ENCODE data around the gene MIS18A.

The MIS18A gene

DNA sequence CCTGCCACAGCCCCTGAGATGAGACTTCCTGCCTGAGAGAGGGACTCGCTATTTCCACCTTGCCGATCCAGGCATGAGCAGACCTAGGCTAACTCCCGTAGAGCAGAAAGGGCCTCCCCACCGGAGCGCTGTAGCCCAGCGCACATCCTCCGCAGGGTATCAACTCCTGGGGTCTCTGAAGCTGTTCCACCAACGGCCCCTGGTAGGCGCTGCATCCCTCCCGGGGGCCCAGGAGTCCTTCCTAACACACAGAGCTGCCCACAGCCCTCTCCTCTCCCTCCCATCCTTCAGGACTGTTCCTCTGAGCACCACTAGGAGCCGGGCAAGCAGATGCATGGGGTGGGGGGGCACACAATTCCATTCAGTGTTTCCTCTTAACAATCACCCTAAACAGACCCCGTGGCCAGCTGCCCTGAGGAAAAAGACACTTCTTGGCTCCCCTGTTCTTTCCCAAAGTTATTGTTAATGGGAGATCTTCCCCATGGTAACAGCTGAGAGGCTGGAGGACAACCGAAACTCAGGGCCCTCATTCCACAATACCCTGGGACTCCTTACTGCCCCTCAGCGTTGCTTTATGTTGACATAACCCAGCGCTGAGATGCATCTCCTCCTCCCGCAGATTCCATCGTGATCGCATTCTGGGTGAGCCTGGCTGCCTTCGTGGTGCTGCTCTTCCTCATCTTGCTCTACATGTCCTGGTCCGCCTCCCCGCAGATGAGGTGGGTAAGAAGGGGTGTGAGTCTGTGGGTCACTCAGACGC lies 27.4 kb upstream of the MIS18A start:
- H3K4me1 ChIP-seq (ENCODE audit: control insufficient read depth, insufficient read depth, low read length), result no peaks in the 10 kb centered on the region
- 62 to 68% methylated on average over 22 of the region's 22 CpGs for WGBS, 2 experiments
- H3K36me3 ChIP-seq (ENCODE audit: control insufficient read depth, insufficient read depth, low read length), result no peaks in the 10 kb centered on the region
- no peak overlapping the region for H3K4me3 ChIP-seq (ENCODE audit: insufficient read depth, low read depth, low read length)
- H3K27me3 ChIP-seq (ENCODE audit: control insufficient read depth, insufficient read depth, low read length, poor library complexity, severe bottlenecking), result no peaks in the 10 kb centered on the region
- no peaks in the 10 kb centered on the region for H3K9me3 ChIP-seq (ENCODE audit: control insufficient read depth, low read length)
- H3K27ac ChIP-seq (ENCODE audit: insufficient read depth, low read depth, low read length, poor library complexity, severe bottlenecking), result peak overlapping the region; percentile 36

DNA sequence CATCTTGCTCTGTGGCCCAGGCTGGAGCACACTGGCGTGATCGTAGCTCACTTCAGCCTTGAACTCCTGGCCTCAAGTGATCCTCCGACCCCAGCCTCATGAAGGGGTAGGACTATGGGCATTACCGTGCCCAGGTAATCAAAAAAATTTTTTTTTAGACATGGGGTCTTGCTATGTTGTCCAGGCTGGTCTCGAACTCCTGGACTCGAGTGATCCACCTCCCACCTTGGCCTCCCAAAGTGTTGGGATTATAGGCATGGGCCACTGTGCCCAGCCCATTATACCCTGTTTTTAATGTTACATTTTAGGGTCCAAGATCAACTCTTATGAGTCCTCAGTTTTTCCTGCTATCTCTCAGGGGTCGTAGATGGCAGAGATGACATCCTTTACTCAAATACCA lies 26.1 kb upstream of the MIS18A start:
- WGBS, 2 experiments, result 93 to 96% methylated on average over 7 of the region's 7 CpGs

DNA sequence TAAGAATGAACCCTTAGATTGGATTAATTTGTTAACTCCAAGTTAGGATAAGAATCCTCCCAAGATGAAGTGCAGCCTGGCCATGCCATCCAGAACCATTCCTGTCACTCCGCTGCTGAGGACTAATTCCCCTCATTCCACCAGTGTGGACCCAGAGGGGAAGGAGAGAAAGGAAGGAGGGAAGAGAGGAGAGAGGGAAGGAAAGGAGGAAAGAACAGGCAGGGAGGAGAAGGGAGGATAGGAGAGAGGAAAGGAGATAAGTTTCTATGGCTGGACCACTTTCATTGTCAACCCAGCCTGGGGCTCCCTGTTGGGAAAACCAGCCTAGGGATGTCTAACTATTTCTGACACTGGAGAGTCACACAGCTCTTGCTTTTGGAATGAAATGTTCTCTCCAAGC lies 24.5 kb upstream of the MIS18A start:
- H3K36me3 ChIP-seq (ENCODE audit: control insufficient read depth, insufficient read depth, low read length), result no peaks in the 10 kb centered on the region
- WGBS, 2 experiments, result 100% methylated on average over 1 of the region's 1 CpG
- H3K27me3 ChIP-seq (ENCODE audit: control insufficient read depth, insufficient read depth, low read length, poor library complexity, severe bottlenecking), result no peaks in the 10 kb centered on the region
- H3K4me3 ChIP-seq (ENCODE audit: insufficient read depth, low read depth, low read length), result no peak overlapping the region
- no peak overlapping the region for H3K27ac ChIP-seq (ENCODE audit: insufficient read depth, low read depth, low read length, poor library complexity, severe bottlenecking)
- H3K9me3 ChIP-seq (ENCODE audit: control insufficient read depth, low read length), result no peaks in the 10 kb centered on the region
- H3K4me1 ChIP-seq (ENCODE audit: control insufficient read depth, insufficient read depth, low read length), result no peaks in the 10 kb centered on the region

More for the DNA sequence above, 26.1 kb upstream of the MIS18A start:
- Histone ChIP-seq H3K4me3 (ENCODE audit: insufficient read depth, low read depth, low read length) (no peak overlapping the region), H3K27me3 (ENCODE audit: control insufficient read depth, insufficient read depth, low read length, poor library complexity, severe bottlenecking) (no peaks in the 10 kb centered on the region), H3K36me3 (ENCODE audit: control insufficient read depth, insufficient read depth, low read length) (no peaks in the 10 kb centered on the region), H3K9me3 (ENCODE audit: control insufficient read depth, low read length) (no peaks in the 10 kb centered on the region), H3K27ac (ENCODE audit: insufficient read depth, low read depth, low read length, poor library complexity, severe bottlenecking) (no peak overlapping the region), H3K4me1 (ENCODE audit: control insufficient read depth, insufficient read depth, low read length) (no peaks in the 10 kb centered on the region)

DNA sequence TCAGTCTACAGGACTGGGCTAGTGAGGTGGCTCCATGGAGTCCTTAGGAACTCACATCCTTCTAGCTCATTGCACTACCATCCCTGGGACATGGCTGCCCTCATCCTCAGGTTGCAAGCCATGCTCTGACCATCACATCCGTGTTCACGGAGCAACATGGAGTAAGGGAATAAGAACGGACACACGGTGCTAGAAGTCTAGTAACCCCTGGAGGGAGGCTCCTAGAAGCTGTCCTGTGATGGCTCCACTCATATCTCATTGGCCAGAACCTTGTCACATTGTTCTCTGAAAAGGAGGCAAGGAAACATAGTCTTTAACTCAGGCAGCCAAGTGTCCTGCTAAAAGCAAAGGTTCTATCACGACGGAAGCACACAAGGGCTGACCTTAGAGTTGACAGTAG lies 23.7 kb upstream of the MIS18A start:
- Histone ChIP-seq H3K36me3 (ENCODE audit: control insufficient read depth, insufficient read depth, low read length) (no peaks in the 10 kb centered on the region), H3K27me3 (ENCODE audit: control insufficient read depth, insufficient read depth, low read length, poor library complexity, severe bottlenecking) (no peaks in the 10 kb centered on the region), H3K9me3 (ENCODE audit: control insufficient read depth, low read length) (no peaks in the 10 kb centered on the region), H3K4me1 (ENCODE audit: control insufficient read depth, insufficient read depth, low read length) (no peaks in the 10 kb centered on the region), H3K27ac (ENCODE audit: insufficient read depth, low read depth, low read length, poor library complexity, severe bottlenecking) (no peak overlapping the region), H3K4me3 (ENCODE audit: insufficient read depth, low read depth, low read length) (no peak overlapping the region)
- WGBS, 2 experiments, result 91 to 93% methylated on average over 6 of the region's 6 CpGs

DNA sequence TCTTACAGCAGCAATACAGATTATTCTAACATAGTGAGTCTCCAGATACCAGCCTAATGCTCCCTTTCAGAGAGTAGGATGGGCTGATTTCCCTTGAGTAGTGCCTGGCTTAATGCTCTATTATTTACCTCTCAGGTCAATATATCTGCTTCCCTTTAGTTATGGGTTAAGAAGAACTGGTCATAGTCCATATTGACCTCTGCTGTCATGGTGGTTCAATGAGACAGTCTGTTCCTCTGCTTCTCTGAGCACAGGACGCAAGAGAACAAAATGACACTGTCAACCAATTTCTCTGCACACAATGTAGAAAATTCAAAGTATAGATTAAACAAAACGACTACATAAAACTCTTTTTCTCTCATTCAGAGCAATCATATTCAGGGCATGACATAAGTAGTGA lies 22.7 kb upstream of the MIS18A start:
- Histone ChIP-seq H3K27ac (ENCODE audit: insufficient read depth, low read depth, low read length, poor library complexity, severe bottlenecking) (no peak overlapping the region), H3K27me3 (ENCODE audit: control insufficient read depth, insufficient read depth, low read length, poor library complexity, severe bottlenecking) (no peaks in the 10 kb centered on the region), H3K4me3 (ENCODE audit: insufficient read depth, low read depth, low read length) (no peak overlapping the region), H3K36me3 (ENCODE audit: control insufficient read depth, insufficient read depth, low read length) (no peaks in the 10 kb centered on the region), H3K9me3 (ENCODE audit: control insufficient read depth, low read length) (no peaks in the 10 kb centered on the region), H3K4me1 (ENCODE audit: control insufficient read depth, insufficient read depth, low read length) (no peaks in the 10 kb centered on the region)
- 95 to 100% methylated on average over 1 to 2 of the region's 2 CpGs for WGBS, 2 experiments

DNA sequence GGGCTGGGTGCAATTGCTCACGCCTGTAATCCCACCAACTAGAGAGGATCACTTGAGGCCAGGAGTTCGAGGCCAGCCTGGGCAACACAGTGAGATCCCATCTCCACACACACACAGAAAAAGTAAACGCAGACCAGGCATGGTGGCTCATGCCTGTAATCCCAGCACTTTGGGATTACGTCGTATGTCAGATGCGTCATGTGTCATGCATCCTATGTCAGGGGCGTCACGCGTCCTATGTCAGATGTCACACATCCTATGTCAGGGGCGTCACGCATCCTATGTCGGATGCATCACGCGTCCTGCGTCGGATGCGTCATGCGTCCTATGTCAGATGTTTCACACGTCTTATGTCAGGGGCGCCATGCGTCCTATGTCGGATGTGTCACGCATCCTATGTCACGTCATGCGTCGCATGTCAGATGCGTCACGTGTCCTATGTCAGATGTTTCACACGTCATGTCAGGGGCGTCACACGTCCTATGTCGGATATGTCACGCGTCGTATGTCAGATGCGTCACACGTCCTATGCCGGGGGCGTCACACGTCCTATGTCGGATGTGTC lies 21.4 kb upstream of the MIS18A start:
- Histone ChIP-seq H3K4me3 (ENCODE audit: insufficient read depth, low read depth, low read length) (no peak overlapping the region), H3K36me3 (ENCODE audit: control insufficient read depth, insufficient read depth, low read length) (no peaks in the 10 kb centered on the region)
- WGBS, 2 experiments, result 92% methylated on average over 41 of the region's 41 CpGs

DNA sequence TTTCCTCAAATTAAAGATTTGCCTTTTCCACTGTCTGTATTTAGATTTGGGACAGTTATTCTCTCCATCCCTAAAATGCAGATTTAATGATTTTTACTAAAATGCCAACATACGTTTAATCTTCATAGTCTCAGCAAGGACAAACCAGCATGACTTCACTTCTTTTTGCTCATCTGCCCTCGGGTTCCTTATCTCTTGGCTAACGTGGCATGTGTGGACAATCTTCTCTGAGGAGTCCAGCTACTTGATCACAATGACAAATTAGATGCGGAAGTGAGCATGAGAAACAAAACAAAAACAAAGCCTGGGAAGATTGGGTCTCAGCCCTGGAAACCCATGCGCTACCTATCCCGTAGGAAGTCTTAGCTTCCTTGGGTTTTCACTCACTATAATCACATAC lies 20.8 kb upstream of the MIS18A start:
- Histone ChIP-seq H3K4me3 (ENCODE audit: insufficient read depth, low read depth, low read length) (no peak overlapping the region), H3K36me3 (ENCODE audit: control insufficient read depth, insufficient read depth, low read length) (no peaks in the 10 kb centered on the region), H3K4me1 (ENCODE audit: control insufficient read depth, insufficient read depth, low read length) (no peaks in the 10 kb centered on the region), H3K9me3 (ENCODE audit: control insufficient read depth, low read length) (no peaks in the 10 kb centered on the region), H3K27ac (ENCODE audit: insufficient read depth, low read depth, low read length, poor library complexity, severe bottlenecking) (no peak overlapping the region), H3K27me3 (ENCODE audit: control insufficient read depth, insufficient read depth, low read length, poor library complexity, severe bottlenecking) (no peaks in the 10 kb centered on the region)
- 94 to 96% methylated on average over 6 of the region's 6 CpGs for WGBS, 2 experiments

More for the DNA sequence above, 21.4 kb upstream of the MIS18A start:
- Histone ChIP-seq H3K4me1 (ENCODE audit: control insufficient read depth, insufficient read depth, low read length) (no peaks in the 10 kb centered on the region), H3K27me3 (ENCODE audit: control insufficient read depth, insufficient read depth, low read length, poor library complexity, severe bottlenecking) (no peaks in the 10 kb centered on the region), H3K9me3 (ENCODE audit: control insufficient read depth, low read length) (no peaks in the 10 kb centered on the region), H3K27ac (ENCODE audit: insufficient read depth, low read depth, low read length, poor library complexity, severe bottlenecking) (no peak overlapping the region)

DNA sequence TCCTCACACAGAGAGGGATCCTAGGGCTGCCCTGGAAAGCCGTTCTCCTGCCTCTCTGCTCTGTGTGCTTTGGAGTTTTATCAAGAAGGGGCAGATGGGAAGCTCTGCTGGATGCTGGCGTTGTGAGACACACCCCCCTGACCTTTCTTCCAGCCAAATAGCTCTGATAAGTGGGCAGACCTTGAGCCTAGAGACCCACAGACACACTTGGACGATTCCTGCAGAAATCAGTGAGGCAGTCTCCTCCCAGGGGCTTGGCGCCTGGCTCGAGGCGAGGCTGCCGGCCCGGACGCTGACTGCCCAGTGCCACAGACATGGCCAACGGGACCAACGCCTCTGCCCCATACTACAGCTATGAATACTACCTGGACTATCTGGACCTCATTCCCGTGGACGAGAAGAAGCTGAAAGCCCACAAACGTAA lies 19.8 kb upstream of the MIS18A start, which contains the start of gene MRAP:
TSS of gene MRAP (plus strand) at position 198 of the 424 bp plus-strand sequence. CDS start at position 315, 117 bp downstream.
- Histone ChIP-seq H3K36me3 (ENCODE audit: control insufficient read depth, insufficient read depth, low read length) (no peaks in the 10 kb centered on the region), H3K4me1 (ENCODE audit: control insufficient read depth, insufficient read depth, low read length) (no peaks in the 10 kb centered on the region), H3K27me3 (ENCODE audit: control insufficient read depth, insufficient read depth, low read length, poor library complexity, severe bottlenecking) (no peaks in the 10 kb centered on the region), H3K4me3 (ENCODE audit: insufficient read depth, low read depth, low read length) (no peak within 1 kb of the TSS), H3K27ac (ENCODE audit: insufficient read depth, low read depth, low read length, poor library complexity, severe bottlenecking) (no peak within 1 kb of the TSS), H3K9me3 (ENCODE audit: control insufficient read depth, low read length) (no peaks in the 10 kb centered on the region)
- WGBS, 2 experiments, result 91 to 93% methylated on average over 14 of the region's 14 CpGs

DNA sequence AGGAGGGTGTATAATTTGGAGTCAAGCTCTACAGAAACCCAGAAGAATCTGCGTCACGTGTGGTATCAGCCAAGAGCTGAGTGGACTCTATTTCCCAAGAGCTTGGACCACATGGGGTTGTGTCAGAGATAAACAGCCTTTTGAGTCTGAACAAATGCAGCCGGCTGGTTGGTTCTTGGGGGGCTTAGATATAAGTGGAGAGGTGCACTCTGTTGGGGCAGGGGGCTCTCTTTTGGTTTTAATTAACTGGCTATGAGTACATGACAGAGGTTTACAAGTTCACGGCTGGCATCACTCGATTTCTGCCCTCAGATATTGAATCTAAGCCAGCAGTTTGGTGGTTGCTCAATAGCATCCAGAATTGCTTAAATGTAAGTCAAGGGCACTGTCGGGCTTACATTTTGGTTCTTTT lies 19.3 kb upstream of the MIS18A start:
- WGBS, 2 experiments, result 92 to 96% methylated on average over 6 of the region's 6 CpGs
- H3K9me3 ChIP-seq (ENCODE audit: control insufficient read depth, low read length), result no peaks in the 10 kb centered on the region
- no peaks in the 10 kb centered on the region for H3K36me3 ChIP-seq (ENCODE audit: control insufficient read depth, insufficient read depth, low read length)
- H3K27ac ChIP-seq (ENCODE audit: insufficient read depth, low read depth, low read length, poor library complexity, severe bottlenecking), result no peak overlapping the region
- H3K27me3 ChIP-seq (ENCODE audit: control insufficient read depth, insufficient read depth, low read length, poor library complexity, severe bottlenecking), result no peaks in the 10 kb centered on the region
- H3K4me3 ChIP-seq (ENCODE audit: insufficient read depth, low read depth, low read length), result no peak overlapping the region
- no peaks in the 10 kb centered on the region for H3K4me1 ChIP-seq (ENCODE audit: control insufficient read depth, insufficient read depth, low read length)

DNA sequence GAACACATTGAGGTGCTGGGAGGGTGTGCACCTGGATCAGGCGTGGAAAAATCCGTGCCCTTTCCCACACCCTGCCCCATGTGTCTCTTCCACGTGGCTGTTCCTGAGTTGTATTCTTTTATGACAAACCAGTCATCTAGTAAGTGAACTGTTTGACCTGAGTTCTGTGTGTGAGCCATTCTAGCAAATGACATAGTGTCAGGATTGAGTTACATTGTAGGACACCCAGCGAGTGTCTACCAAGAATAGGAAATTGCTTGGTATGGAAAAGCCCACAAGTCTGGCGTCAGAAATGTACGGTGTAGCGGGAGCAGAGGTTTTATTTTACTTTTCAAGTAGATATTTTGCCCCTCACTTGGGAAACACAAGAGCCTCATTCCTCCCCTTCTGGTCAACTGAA lies 18.6 kb upstream of the MIS18A start:
- Histone ChIP-seq H3K9me3 (ENCODE audit: control insufficient read depth, low read length) (no peaks in the 10 kb centered on the region), H3K27me3 (ENCODE audit: control insufficient read depth, insufficient read depth, low read length, poor library complexity, severe bottlenecking) (no peaks in the 10 kb centered on the region), H3K36me3 (ENCODE audit: control insufficient read depth, insufficient read depth, low read length) (no peaks in the 10 kb centered on the region), H3K4me3 (ENCODE audit: insufficient read depth, low read depth, low read length) (no peak overlapping the region), H3K4me1 (ENCODE audit: control insufficient read depth, insufficient read depth, low read length) (no peaks in the 10 kb centered on the region), H3K27ac (ENCODE audit: insufficient read depth, low read depth, low read length, poor library complexity, severe bottlenecking) (no peak overlapping the region)
- 93 to 98% methylated on average over 7 of the region's 7 CpGs for WGBS, 2 experiments
